Placental pericyte (primary cell): ENCODE results near the gene MEOX1. TPM values are rescaled to one million over a fixed set of nuclear protein-coding genes. Genes with fewer than 3 reads are reported as not detected.

Experiments used
- small RNA-seq: library from RNA; depleted of rRNA; stranded (forward); fragments of <200 nt; gene quantifications from one replicate; pipeline ENCODE3, GENCODE V24; 2012; ENCODE audit warnings: low replicate concordance
- total RNA-seq: library from RNA; depleted of rRNA; stranded (reverse); fragments of >200 nt; gene quantifications from 2 replicates; pipeline ENCODE4 v1.2.3, GENCODE V29; 2012

The MEOX1 gene
- total RNA-seq = 0.22 and 6.6 TPM in 2 replicates

DNA sequence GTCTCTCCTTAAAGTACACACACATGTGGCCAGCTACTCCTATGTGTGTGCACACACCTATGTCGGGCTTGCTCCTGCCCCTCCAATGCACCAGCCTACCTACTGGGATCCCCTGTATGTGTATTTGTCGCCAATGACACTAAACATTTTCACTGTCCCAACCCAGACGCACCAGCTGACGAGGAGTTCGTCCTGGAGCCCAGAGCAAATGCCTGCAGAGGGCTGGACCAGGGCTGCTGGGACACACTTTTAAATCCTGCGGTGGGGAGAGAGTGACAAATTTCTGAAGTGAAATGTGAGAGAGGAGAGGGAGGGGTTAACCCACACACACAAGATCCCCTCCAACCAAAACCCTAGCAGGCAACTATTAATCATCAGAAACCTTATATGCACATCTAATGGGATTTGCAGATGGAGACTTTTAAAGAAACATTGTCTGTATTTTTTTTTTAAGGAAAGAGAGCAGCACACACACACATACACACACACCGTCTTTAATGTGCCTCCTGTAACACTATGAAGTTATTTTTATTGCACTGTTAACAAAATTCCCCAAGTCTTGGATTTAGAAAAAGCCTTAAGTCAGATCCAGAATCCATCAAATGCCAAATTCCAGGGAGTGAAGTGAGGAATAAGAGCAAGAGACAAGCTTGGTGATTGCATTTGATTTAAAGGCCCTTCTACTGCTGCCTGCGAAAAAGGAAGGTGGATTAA, at the start of gene MEOX1:
Gene MEOX1 (minus strand): TSS at position 224 of the 714 bp plus-strand sequence. CDS start 388 bp downstream, outside the sequence.

Small RNA genes lying within 50 kb of the gene (small RNA-seq; reads per million reads assigned to genes)
- not detected for gene RF00017

Other genes starting within 250 kb of the MEOX1 start
- gene DHX8, start 177.9 kb downstream of the MEOX1 start, total RNA-seq = 49.0 and 54.3 TPM in 2 replicates
- gene ETV4, start 115.6 kb downstream of the MEOX1 start, total RNA-seq = 9.4 and 26.1 TPM in 2 replicates
- not detected in 2 replicates for gene SOST, start 96.9 kb upstream of the MEOX1 start, total RNA-seq
- 67.6 and 81.0 TPM in 2 replicates for gene DUSP3, start 117.1 kb upstream of the MEOX1 start, total RNA-seq
- under 0.01 TPM in 1 of 2 replicates, not detected in the other for gene CFAP97D1, start 118.5 kb upstream of the MEOX1 start, total RNA-seq
- gene MPP3, start 171.2 kb upstream of the MEOX1 start, total RNA-seq = 8.8 and 14.3 TPM in 2 replicates
- gene CD300LG, start 185.3 kb upstream of the MEOX1 start, total RNA-seq = not detected in 2 replicates
- 0.43 and 1.3 TPM in 2 replicates for gene MPP2, start 245.6 kb upstream of the MEOX1 start, total RNA-seq